Measurements from ENCODE around the gene ARMC12. TPM values are rescaled to one million over a fixed set of nuclear protein-coding genes. Genes with fewer than 3 reads are reported as not detected.

ARMC12 gene
- total RNA-seq, 4 donors from 2014 or later = 6.2 TPM; not detected in 3

- TF ChIP-seq CTCF (IDR thresholded peaks at IDR 0.05 in 4 of 5, conservative IDR thresholded peaks at IDR 0.05 in 1 of 5) = no peak
- TF ChIP-seq POLR2A (IDR thresholded peaks at IDR 0.05) = no peak
- Histone ChIP-seq H3K4me3 (no peak overlapping the region), H3K27me3 (peaks cover 18 to 42% (median 34%) of the 10 kb centered on the region in 3 donors), H3K4me1 (no peaks in the 10 kb centered on the region), H3K36me3 (no peaks in the 10 kb centered on the region), H3K27ac (no peak overlapping the region), H3K9me3 (no peaks in the 10 kb centered on the region)
- in situ Hi-C loops (cut with MboI; ENCODE audit: low sequenced_read_pairs in 4 of 4) (no loop called here), intact Hi-C loops (cut with DNase I; ENCODE audit: low total_unique reads) (no loop called here)
- ATAC-seq (no peak), DNase-seq (no peak)
Observed at GRCh38 chr6:35759426-35759825, 22.6 kb downstream of the ARMC12 start.

GRCh38 chr6:35765739-35766138, 28.9 kb downstream of the ARMC12 start:
- Histone ChIP-seq H3K4me1 (no peaks in the 10 kb centered on the region), H3K4me3 (no peak overlapping the region), H3K36me3 (no peaks in the 10 kb centered on the region), H3K9me3 (no peaks in the 10 kb centered on the region), H3K27me3 (peaks cover 26 to 38% (median 37%) of the 10 kb centered on the region in 3 donors), H3K27ac (no peak overlapping the region)
- intact Hi-C loops (cut with DNase I; ENCODE audit: low total_unique reads) = no loop called here
- ATAC-seq (no peak), DNase-seq (no peak)
- in situ Hi-C loops (cut with MboI; ENCODE audit: low sequenced_read_pairs in 4 of 4) = no loop called here
- no peak for TF ChIP-seq CTCF (IDR thresholded peaks at IDR 0.05 in 4 of 5, conservative IDR thresholded peaks at IDR 0.05 in 1 of 5)
- TF ChIP-seq POLR2A (IDR thresholded peaks at IDR 0.05) = no peak

GRCh38 chr6:35769211-35769610, 32.4 kb downstream of the ARMC12 start:
- intact Hi-C loops (cut with DNase I; ENCODE audit: low total_unique reads) = no loop called here
- TF ChIP-seq CTCF (IDR thresholded peaks at IDR 0.05 in 4 of 5, conservative IDR thresholded peaks at IDR 0.05 in 1 of 5) (no peak), POLR2A (IDR thresholded peaks at IDR 0.05) (no peak)

GRCh38 chr6:35771343-35771627, 34.5 kb downstream of the ARMC12 start:
- no peak overlapping the region for H3K4me3 ChIP-seq
- H3K27ac ChIP-seq = no peak overlapping the region
- H3K4me1 ChIP-seq = no peaks in the 10 kb centered on the region
- H3K9me3 ChIP-seq = no peaks in the 10 kb centered on the region
- no peak for ATAC-seq
- no peak for DNase-seq
- TF ChIP-seq CTCF (IDR thresholded peaks at IDR 0.05 in 4 of 5, conservative IDR thresholded peaks at IDR 0.05 in 1 of 5) (no peak), POLR2A (IDR thresholded peaks at IDR 0.05) (no peak)
- in situ Hi-C loops (cut with MboI; ENCODE audit: low sequenced_read_pairs in 4 of 4) (no loop called here), intact Hi-C loops (cut with DNase I; ENCODE audit: low total_unique reads) (no loop called here)
- no peaks in the 10 kb centered on the region for H3K36me3 ChIP-seq
- H3K27me3 ChIP-seq = peaks cover 6 to 11% (median 7%) of the 10 kb centered on the region in 3 donors

More at GRCh38 chr6:35769211-35769610, 32.4 kb downstream of the ARMC12 start:
- DNase-seq = no peak
- H3K4me1 ChIP-seq = no peaks in the 10 kb centered on the region
- H3K9me3 ChIP-seq = no peaks in the 10 kb centered on the region
- no peaks in the 10 kb centered on the region for H3K36me3 ChIP-seq
- peaks cover 7 to 12% (median 11%) of the 10 kb centered on the region in 3 donors for H3K27me3 ChIP-seq
- H3K4me3 ChIP-seq = no peak overlapping the region
- in situ Hi-C loops (cut with MboI; ENCODE audit: low sequenced_read_pairs in 4 of 4) = no loop called here
- no peak overlapping the region for H3K27ac ChIP-seq
- ATAC-seq = no peak

GRCh38 chr6:35774116-35774794, 37.4 kb downstream of the ARMC12 start:
- peaks cover 14 to 28% (median 27%) of the 10 kb centered on the region in 3 donors for H3K27me3 ChIP-seq

More at GRCh38 chr6:35774116-35774794, 37.4 kb downstream of the ARMC12 start:
- Histone ChIP-seq H3K9me3 (no peaks in the 10 kb centered on the region), H3K36me3 (no peaks in the 10 kb centered on the region), H3K27ac (no peak overlapping the region), H3K4me3 (no peak overlapping the region), H3K4me1 (peaks cover 0 to 6% of the 10 kb centered on the region in 2 donors)
- intact Hi-C loops (cut with DNase I; ENCODE audit: low total_unique reads) (no loop called here), in situ Hi-C loops (cut with MboI; ENCODE audit: low sequenced_read_pairs in 4 of 4) (no loop called here)
- TF ChIP-seq CTCF (IDR thresholded peaks at IDR 0.05 in 4 of 5, conservative IDR thresholded peaks at IDR 0.05 in 1 of 5) = no peak
- TF ChIP-seq POLR2A (IDR thresholded peaks at IDR 0.05) = no peak
- DNase-seq = no peak
- ATAC-seq = no peak

All from gastrocnemius medialis (tissue), 4 donors.